HG02571 (cell line): Measurements from ENCODE around the gene LANCL3.
A peak's percentile ranks its signal among the peaks of the same experiment; 100 is the strongest.
"Not testable (repeated sequence)": the region's sequence is repeated elsewhere in the genome, so short reads cannot be mapped to it uniquely, and the experiment has no call there.

Experiments used
- ATAC-seq: cut with Tn5 transposase; IDR thresholded peaks from one replicate; pipeline ENCODE4 v1.9.1; 2021; ENCODE audit warnings: mild to moderate bottlenecking, moderate library complexity; ENCODE audit not compliant: unreplicated experiment

Gene LANCL3

DNA sequence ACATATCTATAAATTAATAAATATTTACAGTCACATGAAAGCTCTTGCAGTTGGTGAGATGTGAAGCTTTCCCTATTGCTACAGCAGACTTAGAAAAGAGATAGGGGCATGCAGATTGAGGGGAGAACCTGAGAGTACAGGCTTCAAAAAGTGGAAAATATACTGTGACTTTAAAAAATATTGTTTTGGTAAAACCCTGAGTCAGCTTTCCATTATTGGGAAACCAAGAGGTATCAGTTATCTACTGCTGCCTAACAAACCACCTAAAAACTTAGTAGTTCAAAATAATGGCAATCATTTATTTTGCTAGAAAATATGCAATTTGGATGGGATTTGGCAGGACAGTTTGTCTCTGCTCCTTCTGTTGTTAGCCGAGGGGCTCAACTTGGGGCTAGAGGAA is 38.3 kb downstream of the LANCL3 start:
- no peak for ATAC-seq

DNA sequence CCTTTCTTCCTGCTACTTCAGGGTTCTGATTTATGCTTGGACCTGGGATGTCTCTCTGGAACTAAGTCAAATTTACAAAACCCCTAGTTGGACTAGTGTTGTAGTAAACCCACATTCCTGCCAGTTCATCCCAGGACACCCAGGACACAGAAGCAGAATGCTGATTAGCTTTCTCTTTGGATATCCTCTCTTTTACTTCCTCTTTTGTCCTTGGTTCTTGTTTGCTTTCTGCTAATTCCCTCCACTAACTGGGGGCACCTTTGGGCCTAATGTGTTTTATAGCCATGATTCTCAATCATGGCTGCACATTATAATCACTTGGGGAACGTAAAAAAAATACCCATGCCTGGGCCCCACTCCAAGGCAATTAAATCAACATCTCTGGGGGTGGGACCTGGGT is 42.5 kb downstream of the LANCL3 start:
- ATAC-seq, result no peak

DNA sequence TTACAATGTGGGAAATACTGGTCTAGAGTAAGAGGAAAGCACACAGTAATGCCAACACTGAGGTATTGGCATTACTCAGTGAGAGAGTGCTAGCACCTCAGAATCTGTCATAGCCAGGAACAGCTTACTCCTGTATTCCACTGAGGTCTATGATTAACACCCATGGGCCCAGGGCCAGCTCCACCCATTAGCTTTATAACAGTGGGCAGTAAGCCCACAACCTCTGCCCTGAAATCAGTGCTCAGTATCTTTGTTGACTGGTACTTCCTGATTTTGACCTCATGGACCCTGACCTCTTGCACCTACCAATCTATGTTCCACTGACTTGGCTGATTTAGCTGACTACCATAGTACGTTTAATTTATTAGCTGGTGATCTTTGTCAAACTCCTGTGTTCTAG is 56.1 kb downstream of the LANCL3 start:
- no peak for ATAC-seq

DNA sequence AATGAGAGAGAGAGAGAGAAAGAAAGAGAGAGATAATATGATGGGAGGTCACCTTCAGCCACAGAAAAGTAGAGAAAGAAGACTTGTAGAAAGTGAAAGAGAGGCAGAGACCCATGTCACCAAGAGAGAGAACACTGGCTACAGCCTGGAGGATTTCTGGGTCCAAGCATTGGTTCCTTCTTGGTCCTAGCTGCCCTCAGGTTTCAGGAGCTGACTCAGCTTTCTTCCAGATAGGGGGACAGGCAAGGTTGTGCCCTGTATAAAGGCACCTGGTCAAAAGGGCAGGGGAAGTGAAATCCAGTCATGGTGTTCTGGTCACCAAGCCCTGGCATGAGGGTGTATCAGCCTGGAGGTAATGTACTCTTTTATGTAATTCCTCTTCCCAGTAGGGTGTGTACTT is 66.6 kb downstream of the LANCL3 start:
- no peak for ATAC-seq

DNA sequence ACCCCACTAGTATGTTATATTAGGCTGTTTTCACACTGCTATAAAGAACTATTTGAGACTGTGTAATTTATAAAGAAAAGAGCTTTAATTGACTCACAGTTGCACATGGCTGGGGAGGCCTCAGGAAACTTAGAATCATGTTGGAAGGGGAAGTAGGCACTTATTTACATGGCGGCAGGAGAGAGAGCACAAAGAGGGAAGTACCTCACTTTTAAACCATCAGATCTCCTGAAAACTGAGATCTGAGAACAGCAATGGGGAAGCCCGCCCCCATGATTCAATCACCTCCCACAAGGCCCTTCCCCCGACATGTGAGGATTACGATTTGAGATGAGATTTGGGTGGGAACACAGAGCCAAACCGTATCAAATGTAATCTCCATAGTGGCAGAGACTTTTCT is 68.7 kb downstream of the LANCL3 start:
- no peak for ATAC-seq

DNA sequence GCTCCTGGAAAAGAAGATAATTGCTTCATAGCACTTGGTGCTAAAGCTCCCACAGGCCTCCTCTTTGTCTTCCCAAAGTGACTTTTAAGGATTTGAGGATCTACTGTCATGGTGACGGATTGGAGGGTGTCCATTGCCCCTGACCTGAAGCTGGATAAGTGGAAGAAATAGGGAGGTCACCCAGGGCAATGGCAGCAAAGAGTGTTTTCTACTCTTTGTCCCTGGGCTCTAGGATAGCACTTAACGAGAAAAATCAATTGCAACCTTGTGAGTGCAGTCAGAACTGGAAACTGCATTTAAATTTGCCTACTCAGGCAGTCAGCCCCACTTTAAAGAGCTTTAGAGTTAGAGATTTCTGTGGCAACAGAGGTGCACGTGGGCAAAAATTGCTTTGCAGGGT is 70.4 kb downstream of the LANCL3 start:
- no peak for ATAC-seq

- ATAC-seq, result no peak
Measured at GRCh38 chrX:37644381-37645305, 73.2 kb downstream of the LANCL3 start.

DNA sequence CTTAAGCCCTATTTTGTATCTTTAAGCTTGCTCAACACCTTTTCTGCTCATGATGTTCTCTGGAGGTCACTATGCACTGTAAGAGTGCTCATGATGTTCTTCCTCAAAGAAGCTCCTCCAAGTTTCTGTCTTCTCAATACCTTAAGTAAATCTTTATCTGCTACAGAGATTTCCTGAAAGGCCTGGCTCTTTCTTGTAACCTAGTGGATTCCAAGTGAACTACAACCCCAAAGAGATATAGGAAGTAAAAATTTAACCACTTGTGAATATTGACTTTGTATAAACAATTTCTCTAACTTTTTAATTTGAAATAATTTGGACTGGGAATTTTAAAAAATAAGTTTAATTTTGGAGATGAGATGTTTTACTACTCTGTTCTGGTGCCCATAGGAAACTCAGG is 74.8 kb downstream of the LANCL3 start:
- no peak for ATAC-seq

GRCh38 chrX:37650879-37651278 is 79.4 kb downstream of the LANCL3 start:
- not testable (repeated sequence) for ATAC-seq

DNA sequence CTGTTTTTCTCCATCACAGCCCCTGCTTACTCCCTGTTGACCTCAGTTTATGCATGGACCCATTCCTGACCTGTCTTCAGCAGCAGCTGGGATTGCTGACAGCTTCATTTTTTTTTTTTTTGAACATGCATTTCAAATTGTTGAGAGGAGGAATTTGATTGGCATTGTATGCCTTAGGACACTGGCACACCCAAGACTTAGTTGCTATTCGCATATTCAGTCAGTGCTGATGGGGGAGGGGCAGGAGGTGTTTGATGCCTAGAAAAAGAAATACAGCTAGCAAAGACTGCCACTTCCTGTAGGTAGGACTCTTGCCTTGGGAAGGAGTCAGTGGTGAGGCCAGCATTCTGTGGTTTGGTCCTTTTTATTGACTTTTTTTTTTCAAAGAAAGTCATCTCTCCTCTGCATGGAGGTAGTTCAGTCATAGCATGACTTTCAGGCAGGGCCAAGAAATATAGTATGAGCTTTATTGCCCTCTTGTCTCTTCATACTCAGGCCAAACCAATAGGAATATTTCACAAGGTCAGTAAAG is 80.5 kb downstream of the LANCL3 start:
- ATAC-seq, result no peak

DNA sequence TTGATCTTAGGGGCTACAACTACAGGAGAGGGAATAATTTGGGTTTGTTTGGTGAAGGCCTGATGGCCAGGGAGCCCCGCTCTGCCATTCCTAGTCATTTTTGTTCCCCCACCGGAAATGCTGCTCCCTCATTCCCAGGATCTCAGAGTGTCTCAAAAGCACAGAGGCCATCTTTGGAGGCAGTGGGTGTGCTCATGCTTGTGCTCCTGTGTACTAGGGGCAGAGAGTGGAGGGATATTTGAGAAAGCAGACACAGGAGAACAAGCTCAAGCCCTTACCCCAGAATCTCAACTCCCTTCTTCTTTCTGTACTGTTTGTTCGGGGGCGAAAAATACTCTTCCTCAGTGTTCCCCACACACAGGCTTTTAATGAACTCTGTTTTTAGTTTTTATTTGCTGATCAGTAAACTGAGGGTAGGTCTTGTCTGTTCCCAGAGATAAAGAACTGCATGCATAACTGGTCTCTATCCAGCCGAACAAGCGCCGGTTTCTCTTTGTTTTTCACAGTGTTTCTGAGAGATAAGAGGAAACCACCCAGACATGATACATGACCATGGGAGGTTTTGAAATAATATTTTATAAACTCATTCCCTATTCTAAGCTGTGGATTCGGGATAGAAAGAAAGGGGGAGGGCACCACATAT is 81.2 kb downstream of the LANCL3 start:
- no peak for ATAC-seq

GRCh38 chrX:37653397-37654085 is 82.1 kb downstream of the LANCL3 start:
- ATAC-seq, result no peak

GRCh38 chrX:37658343-37659030 is 87.0 kb downstream of the LANCL3 start:
- no peak for ATAC-seq

DNA sequence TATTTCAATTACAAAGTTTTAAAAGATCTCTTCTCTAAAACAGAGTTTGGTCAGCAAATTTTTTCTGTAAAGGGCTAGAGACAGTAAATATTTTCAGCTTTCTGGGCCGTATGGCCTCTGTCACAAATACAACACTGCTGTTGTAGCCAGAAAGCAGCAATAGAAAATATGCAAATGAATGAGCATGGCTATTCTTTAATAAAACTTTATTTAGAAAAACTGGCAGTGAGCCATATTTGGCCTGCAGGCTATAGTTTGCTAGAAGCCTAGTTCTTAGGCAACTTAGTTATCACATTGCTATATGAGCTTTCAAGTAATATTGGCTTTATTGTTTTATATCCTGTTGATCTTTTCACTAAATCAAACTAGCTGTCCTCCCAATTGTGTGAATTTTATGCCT is 87.6 kb downstream of the LANCL3 start:
- ATAC-seq, result no peak

DNA sequence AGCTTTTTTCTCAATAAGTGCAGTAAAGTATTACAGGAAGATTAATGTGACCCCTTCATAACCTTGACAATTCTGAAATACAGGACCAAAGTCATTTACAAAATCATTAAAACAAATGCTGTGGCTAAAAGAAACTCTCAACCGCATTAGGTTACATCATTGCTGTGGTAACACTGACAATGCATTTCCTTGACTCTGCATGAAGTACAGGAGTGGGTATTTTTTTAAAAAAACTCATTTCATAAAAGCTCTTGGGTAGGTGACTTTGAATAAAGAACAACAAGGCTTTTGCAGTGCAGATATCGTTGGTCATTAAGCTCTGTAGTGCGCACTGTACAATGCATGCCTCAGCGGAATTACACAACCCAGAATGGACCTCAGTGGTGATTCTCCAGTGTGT is 90.7 kb downstream of the LANCL3 start:
- ATAC-seq, result no peak

GRCh38 chrX:37666516-37666915 is 95.1 kb downstream of the LANCL3 start:
- no peak for ATAC-seq

- no peak for ATAC-seq
Measured at GRCh38 chrX:37667141-37667540, 95.7 kb downstream of the LANCL3 start.

GRCh38 chrX:37672563-37672962 is 101.1 kb downstream of the LANCL3 start:
- ATAC-seq, result no peak

DNA sequence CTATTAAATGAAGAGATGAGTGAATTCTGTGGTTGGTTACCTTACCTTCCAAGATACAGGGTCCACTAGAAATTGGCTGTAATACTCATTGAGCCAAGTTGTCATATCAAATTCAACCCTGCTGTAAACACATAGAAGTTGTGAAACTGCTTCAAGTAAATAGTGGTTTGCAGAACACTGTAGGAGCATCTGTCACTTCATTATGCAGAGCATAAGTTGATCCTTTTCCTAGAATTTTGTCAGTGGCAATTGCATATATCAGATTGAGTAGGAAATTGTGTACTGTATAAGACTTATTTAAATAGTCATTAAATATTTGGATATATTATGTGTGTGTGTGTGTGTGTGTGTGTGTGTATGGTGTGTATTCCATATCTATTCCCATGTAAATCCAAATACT is 105.3 kb downstream of the LANCL3 start:
- ATAC-seq, result no peak

GRCh38 chrX:37677243-37677642 is 105.8 kb downstream of the LANCL3 start:
- ATAC-seq, result no peak

GRCh38 chrX:37677765-37678164 is 106.3 kb downstream of the LANCL3 start:
- ATAC-seq, result peak; percentile 83
